SW 1271 (cell line): Measurements from ENCODE around the gene MZT1.

Experiments used
- DNase-seq, 2 experiments: peaks; one replicate each; lab custom pipeline; 2025; lab: John Stamatoyannopoulos, UW

Gene MZT1

DNA sequence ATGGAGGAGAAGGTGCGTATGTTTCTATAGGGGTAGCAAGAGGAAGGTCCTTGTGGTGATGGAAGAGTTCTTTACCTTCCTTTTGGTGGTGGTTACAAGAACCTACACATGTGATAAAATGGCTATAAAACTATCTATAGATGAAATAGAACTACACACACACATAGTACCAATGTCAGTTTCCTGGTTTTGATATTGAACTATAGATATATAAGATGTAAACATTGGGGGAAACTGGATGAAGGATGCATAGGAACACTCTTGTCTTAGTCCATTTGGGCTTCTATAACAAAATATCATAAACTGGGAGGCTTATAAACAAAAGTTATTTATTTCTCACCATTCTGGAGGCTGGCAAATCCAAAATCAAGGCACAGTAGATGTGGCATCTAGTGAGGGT is 47.1 kb downstream of the MZT1 start:
- DNase-seq, result no peak

DNA sequence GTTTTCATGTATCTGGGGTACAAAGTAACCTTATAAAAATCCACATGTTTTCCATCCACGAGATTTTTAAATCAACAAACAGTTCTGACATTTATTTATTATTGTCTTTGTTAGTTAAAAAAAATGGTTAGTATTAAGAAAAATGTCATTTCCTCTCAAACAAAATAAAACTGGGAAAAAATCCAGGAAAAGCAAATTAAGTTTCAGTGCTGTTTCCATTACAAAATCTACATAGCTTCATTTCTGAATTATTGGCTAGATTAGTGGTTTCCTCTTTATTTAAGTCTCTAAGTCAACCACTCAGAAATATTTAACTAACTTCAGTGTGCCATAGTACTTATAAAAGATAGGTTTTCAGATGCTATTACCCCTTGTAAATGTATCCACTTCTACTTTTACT is 49.1 kb downstream of the MZT1 start:
- no peak for DNase-seq

DNA sequence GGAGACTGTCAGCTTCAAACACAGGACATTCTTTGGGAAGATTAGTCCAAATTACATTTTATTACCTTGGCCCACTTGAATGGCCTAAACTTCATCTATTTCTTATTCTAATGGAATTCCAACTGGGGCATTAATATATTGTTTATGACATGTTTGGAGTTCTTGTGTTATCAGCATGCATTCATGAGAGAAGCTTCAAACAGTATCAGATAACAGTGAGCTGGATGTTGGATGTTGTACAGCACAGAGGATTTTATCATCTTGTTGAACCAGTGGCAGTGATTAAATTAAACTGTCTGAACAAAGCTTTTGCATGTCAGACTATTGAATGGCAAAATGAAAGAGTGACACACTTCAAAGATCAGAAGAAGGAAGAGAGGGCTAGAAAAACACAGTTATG is 50.0 kb downstream of the MZT1 start:
- no peak for DNase-seq

DNA sequence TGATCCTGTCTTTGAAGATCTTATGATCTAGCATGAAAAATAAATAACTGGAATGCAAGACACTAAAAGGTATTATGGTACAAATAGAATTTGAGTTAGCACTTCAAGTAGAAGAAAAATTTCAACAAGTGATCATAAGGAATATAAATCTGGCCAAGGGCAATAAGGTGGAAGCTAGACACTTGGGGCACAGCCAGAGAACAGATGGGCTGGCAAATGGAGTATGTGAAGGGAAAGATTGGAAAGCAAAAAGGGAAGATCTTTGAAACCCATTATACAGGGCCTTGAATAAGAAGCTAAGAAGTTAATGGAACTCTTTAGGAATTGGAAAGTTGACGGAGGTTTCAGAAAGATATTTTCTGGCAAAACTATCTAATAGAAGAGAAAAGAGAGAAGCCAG is 61.0 kb downstream of the MZT1 start:
- DNase-seq, result no peak

DNA sequence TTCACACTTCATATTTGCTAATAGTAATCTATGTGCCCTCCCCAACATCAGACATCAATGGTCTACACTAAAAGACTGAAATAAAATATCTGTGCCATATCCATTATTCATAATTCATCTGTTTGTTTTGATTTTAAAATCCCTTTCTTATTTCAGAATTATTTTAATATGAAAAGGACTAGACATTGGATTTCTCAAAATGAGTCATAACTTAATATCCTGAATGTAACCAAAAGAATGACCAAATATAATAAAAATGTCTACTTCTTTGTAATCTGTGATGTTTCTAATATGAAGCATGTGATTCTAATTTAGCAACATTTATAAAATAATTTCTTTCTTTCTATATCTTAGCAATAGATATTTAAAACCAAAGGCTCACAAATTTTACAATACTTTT is 64.9 kb downstream of the MZT1 start:
- DNase-seq, result no peak
